T-helper 9 cell (primary cell): ENCODE data around the gene CDH13.

ENCODE experiments used
- DNase-seq: peaks from one replicate; pipeline ENCODE4 v3.0.0-alpha.2; 2020

Gene CDH13

DNA sequence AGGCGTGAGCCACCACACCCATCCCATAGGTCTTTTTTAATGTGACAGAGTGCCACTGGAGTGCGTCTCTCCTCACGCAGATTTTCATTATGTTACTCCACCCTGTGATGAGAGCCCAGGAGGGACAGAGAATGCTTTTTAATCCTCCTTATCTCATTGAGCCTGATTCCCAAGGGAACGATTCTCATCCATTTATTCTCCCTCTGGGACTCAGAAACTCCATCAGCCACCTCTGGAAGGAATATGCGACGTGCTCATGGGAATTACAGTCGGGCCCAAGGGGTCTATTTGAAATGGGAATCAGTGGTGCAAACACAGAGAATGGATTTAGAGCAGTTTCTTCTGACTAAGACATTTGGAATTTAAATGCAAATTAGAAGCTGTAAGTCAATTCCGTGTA, 1025.1 kb downstream of the CDH13 start:
- DNase-seq = no peak

DNA sequence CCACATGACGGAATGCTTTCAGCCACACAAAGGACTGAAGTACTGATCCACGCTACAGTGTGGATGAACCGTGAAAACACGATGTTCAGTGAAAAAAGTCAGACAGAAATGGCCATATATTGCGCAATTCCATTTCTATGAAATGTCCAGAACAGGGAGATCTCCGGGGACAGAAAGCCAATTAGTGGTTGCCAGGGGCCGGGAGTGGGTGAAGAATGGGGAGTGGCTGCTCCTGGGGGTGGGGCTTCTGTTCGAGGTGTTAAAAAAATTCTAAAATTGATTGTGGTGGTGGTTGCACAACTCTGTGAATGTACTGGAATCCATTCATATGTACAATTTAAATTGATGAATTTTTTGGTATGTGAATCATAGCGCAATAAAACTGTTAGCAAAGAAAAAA, 1026.2 kb downstream of the CDH13 start:
- DNase-seq = no peak

DNA sequence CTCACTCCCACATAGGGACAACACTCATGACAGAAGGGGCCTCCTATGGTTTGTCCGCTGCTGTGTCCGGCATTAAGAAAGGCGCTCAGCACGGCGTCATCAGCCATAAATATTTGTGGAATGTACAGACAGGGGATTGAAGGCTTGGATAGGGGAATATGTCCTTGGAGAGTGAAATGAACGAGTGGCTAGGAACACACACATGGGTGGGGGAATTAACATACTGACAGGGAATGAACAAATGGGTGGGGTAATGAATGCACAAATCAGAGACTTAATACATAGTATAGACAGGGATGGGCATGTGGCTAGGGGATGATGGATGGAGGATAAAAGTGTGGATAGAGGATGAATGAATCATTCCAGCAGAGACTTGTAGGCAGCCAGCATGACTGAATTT, 1027.0 kb downstream of the CDH13 start:
- no peak for DNase-seq

DNA sequence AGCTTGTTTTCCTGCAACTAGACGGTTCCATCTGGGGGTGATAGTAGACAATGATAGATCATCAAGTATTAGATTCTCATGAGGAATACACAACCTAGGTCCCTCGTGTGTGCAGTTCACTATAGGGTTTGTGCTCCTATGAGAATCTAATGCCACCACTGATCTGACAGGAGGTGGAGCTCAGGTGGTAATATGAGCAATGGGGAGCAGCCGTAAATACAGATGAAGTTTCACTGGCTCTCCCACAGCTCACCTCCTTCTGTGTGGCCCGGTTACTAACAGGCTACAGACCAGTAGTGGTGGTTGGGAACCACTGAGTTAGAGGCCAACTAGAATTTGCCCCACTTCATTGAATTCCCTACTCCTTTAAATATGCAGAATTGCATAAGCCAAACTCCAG, 1033.5 kb downstream of the CDH13 start:
- no peak for DNase-seq

DNA sequence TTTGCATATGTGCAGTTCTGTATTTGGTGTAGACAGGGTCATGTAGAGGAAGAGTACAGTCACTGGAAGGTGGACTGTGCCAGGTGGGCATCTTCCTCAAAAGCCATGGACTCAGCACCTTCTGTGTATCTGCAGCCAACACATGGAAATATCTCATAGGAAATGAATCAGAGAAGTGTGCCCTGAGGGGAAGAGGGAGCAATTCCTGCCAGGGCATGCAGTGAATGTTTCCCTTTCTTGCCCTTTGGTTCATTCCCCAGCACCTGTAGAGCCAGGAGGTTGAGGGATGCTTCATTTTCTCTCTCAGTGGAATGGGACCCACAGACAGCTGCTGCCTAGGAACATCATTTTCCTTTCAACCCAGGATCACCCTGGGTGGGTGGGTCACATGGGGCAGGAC, 1034.9 kb downstream of the CDH13 start:
- no peak for DNase-seq

DNA sequence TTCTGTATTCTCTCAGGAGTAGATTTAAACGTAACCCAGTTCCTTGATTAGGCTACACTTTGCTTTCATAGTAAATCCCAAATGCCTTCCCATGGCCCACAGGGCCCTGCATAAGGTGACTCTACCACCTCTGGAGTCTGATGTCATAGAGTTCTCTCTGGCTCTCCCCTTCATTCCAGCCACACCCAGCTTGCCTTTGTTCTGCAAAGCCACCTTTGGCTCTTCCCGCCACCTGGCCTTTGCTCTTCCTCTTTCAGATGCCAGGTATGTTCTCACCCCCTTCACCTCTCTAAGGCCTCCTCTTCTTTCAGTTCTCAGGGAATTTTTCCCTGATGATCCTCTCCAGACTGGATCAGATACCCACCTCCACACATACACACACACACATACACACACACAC, 1039.7 kb downstream of the CDH13 start:
- DNase-seq = no peak

DNA sequence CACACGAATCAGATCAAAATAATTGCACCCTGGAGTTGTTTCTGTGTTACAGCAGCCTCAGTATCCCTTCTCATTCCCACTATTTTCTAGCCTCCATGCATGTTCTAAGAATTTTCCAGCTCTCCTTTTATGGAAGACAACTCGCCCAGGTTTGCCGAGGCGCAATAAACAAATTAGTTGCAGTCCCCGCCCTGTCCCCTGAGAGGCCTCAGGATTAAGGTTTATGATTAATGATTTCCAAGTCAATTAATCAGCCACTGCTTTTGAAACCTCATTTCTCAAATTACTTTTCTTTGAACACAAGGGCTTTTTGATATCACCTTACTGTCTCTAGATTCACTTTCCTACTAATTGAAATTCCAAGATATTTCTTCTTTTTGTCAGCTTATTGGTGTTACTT, 1042.7 kb downstream of the CDH13 start:
- DNase-seq = no peak

DNA sequence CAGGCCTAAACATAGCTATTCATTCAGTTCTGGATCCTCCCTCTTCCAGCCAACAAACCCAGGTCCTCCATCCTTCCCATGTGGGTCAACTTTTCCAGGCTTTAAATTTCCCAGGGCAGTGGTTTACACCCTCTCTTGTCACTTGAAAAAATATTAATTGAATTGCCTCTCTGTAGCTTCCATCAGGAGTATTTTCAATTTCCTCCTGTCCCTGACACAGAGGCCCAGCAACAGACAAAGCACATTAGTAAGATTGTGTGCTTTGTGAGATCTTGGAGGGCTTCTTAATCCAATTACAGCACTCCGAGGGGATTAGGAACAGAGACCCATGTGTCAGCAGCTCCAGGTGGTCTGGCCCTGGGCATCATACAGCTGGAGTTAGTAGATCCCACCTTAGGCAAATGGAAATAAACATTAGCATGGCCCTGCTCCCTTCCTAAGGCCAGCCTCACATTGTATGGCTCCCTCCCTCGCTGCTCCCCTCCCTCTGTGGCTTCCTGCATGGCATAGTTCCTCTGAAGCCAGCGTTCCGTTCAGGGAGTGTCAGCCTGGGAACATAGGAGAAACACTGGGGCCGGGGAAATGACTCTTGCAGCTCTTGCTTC, 1048.3 kb downstream of the CDH13 start:
- DNase-seq = no peak

DNA sequence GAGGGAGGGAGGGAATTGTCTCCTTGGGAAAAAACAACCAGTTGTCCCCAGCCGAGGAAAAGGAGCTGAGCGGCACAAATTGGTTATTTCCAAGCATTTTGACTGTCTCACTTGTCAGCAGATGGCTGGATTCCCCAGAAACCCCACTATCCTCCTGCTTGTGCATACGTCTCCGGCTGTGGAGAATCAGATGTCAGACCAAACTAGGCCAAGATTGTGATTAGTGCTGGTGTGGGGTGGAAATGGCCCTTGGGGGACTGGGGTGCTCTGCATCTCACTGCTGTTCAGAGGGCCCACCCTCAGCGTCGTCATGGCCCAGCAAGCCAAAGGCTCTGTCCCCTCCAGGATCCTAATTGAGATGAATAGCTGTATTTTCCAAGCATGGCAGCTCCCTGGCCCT, 1049.3 kb downstream of the CDH13 start:
- no peak for DNase-seq

DNA sequence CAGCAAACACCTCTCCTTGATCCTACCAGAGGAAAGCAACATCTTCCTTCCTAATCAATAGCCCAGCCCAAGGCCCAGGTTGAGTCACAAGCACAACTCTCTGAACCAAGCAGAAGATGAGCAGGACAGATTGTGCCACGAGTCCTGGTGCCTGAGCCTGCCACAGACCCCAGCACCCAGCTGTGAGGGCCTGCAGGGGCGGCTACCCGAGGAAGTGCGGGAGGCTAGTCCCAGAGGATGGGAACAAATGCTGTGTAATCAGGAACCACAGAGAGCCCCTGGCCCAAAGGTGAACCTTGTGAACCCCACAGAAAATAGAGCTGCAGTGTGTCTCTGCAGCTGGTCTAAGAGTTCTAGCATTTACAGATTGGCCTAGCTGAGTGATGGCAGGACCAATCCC, 1054.2 kb downstream of the CDH13 start:
- DNase-seq = no peak

DNA sequence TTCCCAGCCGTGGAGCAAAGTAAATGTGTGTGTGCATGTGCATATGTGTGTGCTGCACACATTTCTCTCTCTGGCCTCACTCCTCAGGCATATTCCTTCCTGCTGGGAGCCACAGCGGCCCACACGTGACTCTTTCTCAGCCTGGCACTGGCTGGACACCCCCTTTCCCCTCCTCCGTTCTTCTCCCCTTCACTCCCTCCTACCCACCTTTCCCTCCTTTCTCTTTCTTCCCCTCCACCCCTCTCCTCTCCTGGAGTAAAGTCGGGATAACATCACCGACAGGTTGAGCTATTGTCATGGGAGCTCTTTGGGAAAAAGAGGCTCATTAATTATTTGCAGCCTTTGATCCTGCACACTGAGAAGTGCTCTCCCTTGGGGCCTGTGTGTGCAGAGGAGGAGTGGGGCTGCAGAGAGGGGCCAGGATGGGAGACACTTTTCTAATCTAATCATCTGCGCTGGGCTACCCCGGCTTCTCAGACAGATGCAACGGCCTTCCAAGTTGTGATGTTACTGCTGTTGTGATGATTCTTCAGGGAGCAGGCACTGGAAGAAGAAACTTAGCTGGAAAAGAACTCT, 1054.7 kb downstream of the CDH13 start:
- DNase-seq = no peak

DNA sequence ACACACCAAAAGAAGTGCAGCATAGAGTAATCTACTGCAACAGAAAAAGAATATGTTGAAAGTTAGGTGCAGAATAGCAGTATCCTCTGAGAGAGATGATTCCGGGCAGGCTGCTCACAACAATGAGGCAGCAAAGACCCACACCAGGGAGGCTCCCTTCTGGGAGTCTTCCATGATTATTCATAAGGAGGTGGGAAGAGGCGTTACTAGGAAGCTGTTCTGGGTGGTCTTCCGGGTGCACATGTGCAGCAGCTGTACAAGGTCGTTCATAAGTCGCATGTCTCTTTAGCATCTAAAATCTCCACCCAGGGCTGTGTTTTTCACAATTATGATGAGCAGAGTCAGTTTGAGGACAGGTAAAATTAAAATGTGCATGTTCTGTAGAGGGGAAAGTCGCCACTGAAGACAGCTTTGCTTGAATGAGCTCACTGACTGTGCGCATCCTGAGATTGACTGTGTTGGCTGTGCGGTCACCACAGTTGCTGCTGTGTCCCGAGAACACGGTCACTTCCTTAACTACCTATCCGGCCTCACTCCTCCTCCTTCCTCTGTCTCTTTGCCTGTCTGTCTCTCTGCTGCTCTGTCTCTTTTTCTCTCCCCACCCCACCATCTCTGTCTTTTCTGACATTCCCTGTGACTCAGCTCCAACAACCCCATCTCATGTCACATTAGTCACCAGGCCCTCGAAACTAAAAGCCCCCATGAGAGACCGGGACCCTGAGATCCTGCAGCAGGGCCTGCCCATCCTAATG, 1055.5 kb downstream of the CDH13 start:
- DNase-seq = no peak

DNA sequence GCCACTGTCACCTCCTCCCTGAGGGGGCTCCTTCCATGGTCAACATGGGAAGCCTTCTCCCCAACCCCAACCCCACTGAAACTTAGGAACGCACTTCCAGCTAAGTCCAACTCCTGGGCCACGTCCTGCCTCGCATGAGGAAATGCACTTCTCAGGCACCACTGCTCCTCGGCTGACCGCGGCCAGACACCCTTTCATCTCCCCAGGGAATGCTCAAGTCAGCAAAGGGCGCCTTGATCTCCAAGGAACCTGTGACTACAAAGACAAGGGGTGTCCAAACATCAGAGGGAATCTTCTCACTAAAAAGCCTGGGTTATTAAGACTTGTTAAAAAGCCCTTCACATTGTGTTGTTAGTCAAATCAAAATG, 1056.1 kb downstream of the CDH13 start:
- DNase-seq = no peak

DNA sequence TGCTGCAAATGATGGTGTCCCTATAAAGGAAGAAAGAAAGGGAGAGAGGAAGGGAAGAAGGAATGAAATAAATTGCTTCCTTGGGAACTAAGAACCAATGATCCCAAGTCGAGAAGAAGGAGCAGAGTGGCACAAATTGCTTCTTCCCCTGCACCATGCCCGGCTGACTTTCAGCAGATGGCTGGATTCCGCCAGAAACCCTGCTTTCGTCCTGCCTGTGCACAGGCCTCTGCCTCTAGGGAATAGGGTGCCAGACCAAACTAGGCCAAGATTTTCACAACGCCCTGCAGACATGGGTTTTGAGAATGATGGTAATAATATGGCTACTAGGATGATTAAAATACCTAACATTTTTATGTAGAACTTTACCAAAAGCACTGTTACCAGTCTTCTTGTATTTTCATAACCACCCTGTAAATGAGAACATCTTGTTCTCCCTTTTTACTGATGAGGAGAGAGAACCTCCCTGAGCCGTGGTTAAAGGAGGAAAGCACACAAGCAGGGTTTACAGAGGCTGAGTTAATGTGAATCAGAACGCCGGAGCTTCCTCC, 1058.9 kb downstream of the CDH13 start:
- no peak for DNase-seq

DNA sequence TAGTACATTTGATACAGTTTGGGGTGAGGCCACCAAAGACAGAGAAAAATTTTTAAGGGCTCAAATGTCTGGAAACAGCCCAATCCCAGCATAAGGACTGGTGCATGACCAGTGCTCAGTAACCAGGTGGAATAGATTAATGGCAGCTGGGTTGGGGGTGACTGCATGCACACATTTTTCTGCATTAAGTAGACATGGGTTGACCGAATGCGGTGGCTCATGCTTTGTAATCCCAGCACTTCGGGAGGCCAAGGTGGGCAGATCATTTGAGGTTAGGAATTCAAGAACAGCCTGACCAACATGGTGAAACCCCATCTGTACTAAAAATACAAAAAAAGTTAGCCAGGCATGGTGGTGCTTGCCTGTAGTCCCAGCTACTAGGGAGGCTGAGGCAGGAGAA, 1060.0 kb downstream of the CDH13 start:
- no peak for DNase-seq

DNA sequence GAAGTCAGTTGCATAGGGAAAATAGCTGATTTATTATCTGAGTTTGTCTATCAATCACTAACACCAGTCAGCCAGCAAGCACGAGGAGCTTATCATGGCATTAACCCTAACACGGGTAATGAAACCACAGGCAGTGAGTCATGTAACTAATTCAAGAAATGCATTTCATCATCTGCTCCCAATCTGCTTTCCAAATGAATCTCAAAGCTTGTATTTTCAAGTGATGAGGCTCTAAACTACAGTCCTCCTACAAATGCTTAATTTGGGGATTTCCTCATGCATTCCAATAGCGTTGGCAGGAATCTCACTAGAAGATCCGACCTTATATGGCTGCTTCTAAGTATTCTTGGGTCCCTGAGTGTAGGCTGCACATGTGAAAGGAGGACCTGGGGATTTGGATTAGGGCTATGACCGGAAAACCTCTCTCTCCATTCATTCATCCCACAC, 1062.6 kb downstream of the CDH13 start:
- no peak for DNase-seq

DNA sequence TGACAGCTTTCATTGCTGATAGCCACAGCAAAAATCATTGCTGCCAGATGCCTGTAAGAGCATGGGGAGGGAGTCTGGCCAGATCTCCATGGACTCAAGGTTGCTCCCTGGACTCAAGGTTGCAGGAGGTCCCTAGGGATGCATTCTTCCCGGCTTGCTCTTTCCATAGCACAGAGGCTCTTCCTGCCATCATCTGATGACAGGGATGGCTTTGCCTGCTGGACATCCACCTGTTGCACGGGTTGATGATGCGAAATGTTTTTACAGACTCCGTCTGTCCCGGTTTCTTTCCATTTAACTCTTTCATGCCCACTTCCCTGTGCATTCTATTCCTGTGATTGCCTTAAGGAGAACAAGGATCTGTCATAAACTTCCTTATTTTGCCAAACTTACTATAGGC, 1065.5 kb downstream of the CDH13 start:
- no peak for DNase-seq

DNA sequence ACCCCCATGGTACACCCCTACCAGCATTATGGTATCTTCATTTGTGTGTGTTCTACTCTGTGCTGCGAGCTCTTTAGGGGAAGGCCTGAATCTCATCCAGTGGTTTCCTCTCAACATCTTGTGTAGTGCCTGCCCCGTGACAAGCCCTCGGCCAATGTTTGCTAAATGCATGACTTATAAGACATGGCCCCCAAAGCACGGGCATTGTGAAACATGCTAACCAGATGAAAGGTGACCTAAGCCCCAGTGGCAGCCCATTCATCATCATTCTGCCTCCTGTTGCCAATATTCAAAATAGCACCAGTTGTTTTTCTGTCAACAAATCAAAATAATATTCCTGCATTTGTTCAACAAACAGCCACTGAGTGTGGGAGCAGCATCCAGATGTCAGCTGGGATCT, 1072.2 kb downstream of the CDH13 start:
- DNase-seq = no peak

DNA sequence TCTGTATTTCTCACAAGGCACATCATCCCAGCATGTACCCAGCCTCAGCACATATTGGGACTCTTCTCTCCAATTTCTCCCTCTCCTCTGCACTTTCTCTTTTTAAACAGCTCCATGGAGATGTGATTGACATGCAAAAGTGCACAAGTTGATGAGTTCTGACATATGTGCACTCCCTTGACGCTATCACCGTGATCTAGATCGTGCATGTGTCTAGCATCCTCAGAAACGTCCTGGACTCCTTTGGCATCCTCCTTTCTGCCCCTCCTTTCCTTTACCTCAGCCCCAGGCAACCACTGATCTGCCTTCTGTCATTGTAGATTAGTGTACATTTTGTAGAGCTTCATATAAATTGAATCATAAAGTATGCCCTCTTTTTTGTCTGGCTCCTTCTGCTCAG, 1073.0 kb downstream of the CDH13 start:
- DNase-seq = no peak

DNA sequence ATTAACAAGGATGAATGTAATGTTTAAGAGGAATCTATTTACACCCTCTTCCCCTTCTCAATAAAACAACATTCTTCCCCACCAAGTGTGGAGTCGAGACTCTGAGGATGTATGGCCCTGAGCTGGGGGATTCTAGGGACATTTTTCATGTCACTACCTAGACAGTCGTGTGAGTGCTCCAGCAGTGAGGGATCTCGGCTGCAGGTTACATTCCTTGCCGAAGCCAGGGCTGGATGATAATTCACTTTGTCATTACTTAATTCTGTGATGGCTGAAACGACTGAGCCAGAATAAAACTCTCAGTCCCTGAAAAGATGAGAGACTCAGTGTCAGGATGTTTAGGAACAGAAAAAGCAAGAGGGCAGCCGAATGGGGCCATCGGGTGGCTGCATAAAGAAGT, 1074.1 kb downstream of the CDH13 start:
- no peak for DNase-seq

DNA sequence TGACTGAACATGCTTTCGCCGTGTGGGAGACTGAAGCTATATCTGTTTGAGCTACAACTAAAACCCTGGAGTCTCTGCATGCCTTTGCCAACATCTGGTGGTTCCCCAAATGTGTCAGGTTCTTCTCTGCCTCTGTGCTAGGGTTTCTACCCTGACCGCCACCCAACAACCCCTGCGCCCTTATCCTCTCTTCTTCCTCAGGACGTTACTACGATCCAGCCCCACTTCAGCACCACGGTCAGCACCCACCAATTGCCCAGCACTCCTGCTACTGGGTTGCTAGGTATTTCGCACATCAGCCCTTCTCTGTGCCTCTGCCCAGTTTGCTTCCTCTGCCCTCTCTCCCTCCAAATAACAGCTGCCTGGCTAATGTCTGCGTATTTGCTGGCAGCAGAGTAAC, 1074.7 kb downstream of the CDH13 start:
- DNase-seq = no peak

DNA sequence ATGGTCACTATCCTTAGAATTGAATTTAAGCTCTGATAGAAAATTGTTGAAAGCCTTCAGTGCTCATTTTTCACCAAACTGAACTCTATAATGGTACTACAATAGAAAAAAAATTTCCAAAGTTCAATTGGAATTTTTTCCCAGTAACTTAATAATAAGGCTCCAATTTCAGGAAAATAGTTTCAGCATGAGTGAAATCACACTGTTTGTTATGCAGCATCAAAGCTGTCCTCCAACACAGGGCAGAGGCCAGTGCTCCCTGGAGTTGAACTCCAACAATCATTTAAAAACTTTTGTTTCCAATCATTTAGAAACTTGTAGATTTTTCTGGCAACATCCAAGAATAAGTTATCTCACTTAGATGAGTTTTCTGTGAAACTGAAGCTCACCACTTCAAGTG, 1077.9 kb downstream of the CDH13 start:
- DNase-seq = no peak

DNA sequence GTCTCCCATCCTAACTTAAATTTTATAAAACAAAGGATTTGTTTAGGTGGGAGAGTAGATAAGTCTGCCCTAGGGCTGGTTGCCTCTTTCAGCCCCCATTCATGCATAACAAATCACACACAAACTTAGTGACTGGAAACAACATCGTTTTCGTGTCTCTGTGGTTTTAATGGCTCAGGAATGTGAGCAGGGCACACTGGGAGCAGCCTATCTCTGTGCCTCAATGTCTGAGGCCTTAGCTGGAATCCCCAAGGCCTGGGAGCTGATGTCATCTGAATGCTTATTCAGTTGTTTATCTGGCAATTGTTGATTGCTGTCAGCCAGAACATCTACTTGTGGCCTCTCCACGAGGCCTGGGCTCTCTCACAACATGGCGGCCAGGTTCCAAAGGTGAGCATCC, 1079.1 kb downstream of the CDH13 start:
- no peak for DNase-seq

DNA sequence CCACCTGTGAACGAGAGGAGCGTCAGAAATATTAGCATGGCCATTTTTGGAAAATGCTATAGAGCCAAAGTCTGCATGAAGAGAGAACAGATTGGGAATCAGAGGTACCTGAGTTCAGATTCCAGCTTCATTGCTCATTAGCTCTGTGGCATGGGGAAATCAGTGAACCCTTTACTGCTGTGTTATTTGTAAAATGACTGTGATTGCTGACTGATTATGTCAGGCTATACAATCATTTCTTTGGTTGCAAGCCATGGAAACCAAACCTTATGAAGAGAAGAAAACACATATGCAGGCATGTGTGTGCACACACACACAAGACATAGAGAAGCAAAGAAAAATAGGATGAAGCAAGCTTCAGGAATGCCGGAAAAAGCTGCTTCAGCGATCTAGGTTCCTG, 1079.6 kb downstream of the CDH13 start:
- DNase-seq = no peak
